ENCODE results near the gene SBF1.

GRCh38 chr22:50408311-50408710, 66.5 kb downstream of the SBF1 start:
- TF ChIP-seq CTCF (conservative IDR thresholded peaks at IDR 0.05 in 1 of 2, IDR thresholded peaks at IDR 0.05 in 1 of 2; ENCODE audit: low read depth in 1 of 2, low read length in 2 of 2) (no peak), EZH2 (IDR thresholded peaks at IDR 0.05; ENCODE audit: low read length, missing control alignments) (no peak)
